Urinary bladder (tissue), 4 donors: ENCODE results near the gene AATK. TPM values are rescaled to one million over a fixed set of nuclear protein-coding genes. Genes with fewer than 3 reads are reported as not detected.

Experiments used
- DNase-seq: peaks from one replicate; pipeline ENCODE4 v3.0.0-alpha.2; 2015; ENCODE audit errors: extremely low spot score
- H3K27ac ChIP-seq: one replicate; pipeline ENCODE4 v1.5.1; 2013; ENCODE audit warnings: low read depth, mild to moderate bottlenecking, moderate library complexity
- H3K36me3 ChIP-seq: one replicate; pipeline ENCODE4 v1.6.1; 2013; ENCODE audit warnings: mild to moderate bottlenecking, moderate library complexity; ENCODE audit not compliant: insufficient read depth
- H3K4me1 ChIP-seq: one replicate; pipeline ENCODE4 v1.6.1; 2013; ENCODE audit warnings: mild to moderate bottlenecking, moderate library complexity; ENCODE audit not compliant: insufficient read depth
- H3K4me3 ChIP-seq: one replicate; pipeline ENCODE4 v1.5.1; 2013; ENCODE audit warnings: low read depth, low read length
- WGBS: extraction: QIAGEN DNeasy Blood & Tissue Kit; methylation state at CpG from one replicate; pipeline ENCODE4 v1.1.7; 2013; 5-methylcytosine and 5-hydroxymethylcytosine counted together
- polyA plus RNA-seq: library from polyadenylated mRNA; stranded (reverse); fragments of 200-250 nt; gene quantifications from one replicate; pipeline ENCODE4 v1.2.3, GENCODE V29; 2013
- small RNA-seq: library from RNA; depleted of rRNA; stranded (forward); fragments of <200 nt; gene quantifications from one replicate; pipeline ENCODE3, GENCODE V24; 2014
- total RNA-seq: library from RNA; depleted of rRNA; stranded (reverse); fragments of >200 nt; gene quantifications from one replicate; pipeline ENCODE4 v1.2.3, GENCODE V29; 2014
- donor health status: healthy with polysubstance abuse.
- donor health status: healthy.

The AATK gene
- total and polyA plus RNA-seq, 2 donors: 7.6 to 9.2 TPM

DNA sequence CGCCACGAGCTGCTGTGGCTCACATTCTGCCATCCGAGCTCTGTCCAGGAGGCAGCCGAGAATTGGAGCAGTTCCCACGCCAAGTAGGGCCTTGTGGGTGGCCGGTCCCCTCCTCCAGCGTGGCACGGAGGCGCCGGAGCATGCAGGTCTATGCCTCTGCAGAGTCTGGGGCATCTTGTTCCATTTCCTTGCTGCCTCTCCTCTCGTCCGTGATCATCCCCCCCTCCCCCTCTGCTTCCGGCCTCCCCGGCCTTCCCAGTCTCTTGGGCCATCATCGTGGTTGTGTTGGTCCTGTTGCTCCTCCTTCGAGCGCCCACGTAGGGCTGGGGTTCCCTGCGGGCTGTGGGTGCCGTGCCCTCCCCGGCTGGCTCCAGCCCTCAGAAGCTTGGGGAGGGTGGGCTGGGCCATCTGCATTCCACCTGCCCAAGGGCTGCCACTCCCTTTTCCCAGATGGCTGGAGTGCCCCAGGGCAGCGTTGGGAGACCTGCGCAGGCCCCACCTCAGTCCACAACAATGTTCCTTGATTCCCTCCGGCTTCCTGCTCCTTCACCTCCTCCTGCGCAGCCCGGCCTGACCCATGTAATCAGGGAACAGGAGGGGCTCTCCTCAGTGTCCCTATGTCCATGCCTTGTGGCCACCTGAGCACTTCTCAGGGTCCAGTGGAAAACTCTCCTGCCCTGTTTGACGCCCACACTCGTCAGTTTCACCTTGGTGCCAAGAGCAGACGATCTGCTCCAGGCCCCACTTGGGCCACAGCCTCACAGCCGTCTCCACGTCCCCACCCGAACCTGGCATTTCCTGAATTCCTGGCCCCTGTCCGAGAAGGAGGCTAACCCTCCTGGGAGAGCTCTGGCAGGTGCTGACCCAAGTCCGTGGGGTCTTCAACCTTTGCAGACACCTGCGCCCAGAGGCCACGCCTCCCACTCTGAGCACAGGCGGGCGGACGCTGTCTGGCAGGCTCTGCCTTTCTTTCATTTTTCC is 94.0 kb downstream of the AATK start:
- H3K27ac ChIP-seq: no peak overlapping the region
- no peak for DNase-seq
- no peak overlapping the region for H3K4me3 ChIP-seq
- H3K4me1 ChIP-seq: no peaks in the 10 kb centered on the region
- WGBS: 85% methylated on average over 39 of the region's 39 CpGs
- H3K36me3 ChIP-seq: no peaks in the 10 kb centered on the region

GRCh38 chr17:81070541-81071246 is 95.3 kb downstream of the AATK start:
- Histone ChIP-seq H3K4me1 (no peaks in the 10 kb centered on the region), H3K27ac (no peak overlapping the region), H3K36me3 (no peaks in the 10 kb centered on the region), H3K4me3 (no peak overlapping the region)
- WGBS: 89% methylated on average over 25 of the region's 25 CpGs
- DNase-seq: no peak

DNA sequence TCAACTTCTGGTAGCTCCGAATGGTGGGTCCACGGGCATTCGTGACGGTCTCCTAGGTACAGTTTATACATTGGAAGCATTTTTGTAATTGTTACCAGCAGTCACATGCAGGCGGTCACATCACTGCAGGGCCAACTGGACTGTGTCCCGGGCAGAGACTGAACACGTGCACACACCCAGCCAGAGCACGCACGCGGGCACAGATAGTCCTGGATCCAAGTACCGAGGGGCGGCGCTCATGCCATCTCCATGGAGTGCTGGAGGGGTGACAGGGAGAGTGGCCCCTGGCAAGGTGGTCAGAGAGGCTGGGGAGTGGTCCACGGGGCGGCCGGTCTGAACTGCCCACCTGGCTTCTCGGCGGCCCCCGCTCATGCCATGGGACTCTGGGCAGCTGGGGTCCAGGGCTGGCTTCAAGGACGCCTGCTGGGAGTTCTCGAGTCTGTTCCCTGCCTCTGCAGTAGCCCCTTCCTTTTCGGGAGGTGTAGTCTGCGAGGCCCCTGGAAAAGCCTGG is 96.8 kb downstream of the AATK start:
- H3K4me1 ChIP-seq: no peaks in the 10 kb centered on the region
- H3K27ac ChIP-seq: no peak overlapping the region
- DNase-seq: no peak
- 94% methylated on average over 23 of the region's 23 CpGs for WGBS
- no peak overlapping the region for H3K4me3 ChIP-seq
- H3K36me3 ChIP-seq: no peaks in the 10 kb centered on the region

DNA sequence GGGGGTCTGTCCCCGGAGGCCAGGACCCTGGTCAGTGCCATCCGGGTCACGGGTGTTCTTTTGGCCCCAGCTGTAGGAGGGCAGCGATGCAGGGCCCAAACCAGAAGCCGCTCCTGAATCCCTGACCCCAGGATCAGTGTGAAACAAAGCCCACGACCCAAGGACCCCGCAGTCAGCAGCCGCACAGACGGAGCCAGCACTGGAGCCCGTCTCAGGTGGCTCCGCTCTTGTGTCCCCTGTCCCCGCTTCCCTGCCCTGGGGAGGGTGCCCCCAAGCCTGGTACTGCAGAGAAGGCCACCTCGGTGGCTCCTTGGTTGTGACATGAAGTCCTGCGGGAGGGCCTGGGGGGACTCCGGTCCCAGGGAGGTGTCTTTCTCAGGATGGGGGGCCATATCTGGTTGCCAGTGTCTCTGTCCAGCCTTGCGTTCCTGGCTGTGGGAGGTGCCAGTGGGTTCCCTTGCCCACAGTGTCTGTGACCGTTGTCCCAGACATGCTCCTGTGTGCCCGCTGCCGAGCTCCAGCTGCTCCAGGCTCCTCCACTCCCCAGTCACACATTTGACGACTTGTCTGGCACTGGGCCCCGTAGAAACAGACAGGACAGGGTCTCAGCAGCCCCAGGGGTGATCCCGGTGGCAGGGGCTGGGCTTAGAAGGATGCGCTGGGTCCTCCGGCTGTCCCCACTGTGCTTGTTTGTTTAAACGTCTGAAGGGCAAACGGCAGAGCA is 97.4 kb downstream of the AATK start:
- no peaks in the 10 kb centered on the region for H3K36me3 ChIP-seq
- H3K27ac ChIP-seq: no peak overlapping the region
- 93% methylated on average over 26 of the region's 26 CpGs for WGBS
- no peak overlapping the region for H3K4me3 ChIP-seq
- DNase-seq: no peak
- H3K4me1 ChIP-seq: no peaks in the 10 kb centered on the region

GRCh38 chr17:81067391-81067811 is 98.6 kb downstream of the AATK start:
- no peak for DNase-seq
- H3K4me1 ChIP-seq: no peaks in the 10 kb centered on the region

More at GRCh38 chr17:81067391-81067811, 98.6 kb downstream of the AATK start:
- no peaks in the 10 kb centered on the region for H3K36me3 ChIP-seq
- H3K27ac ChIP-seq: no peak overlapping the region
- 75% methylated on average over 20 of the region's 20 CpGs for WGBS
- no peak overlapping the region for H3K4me3 ChIP-seq

Small RNA genes within 50 kb of the gene (small RNA-seq; reads per million reads assigned to genes)
- not detected for gene MIR1250
- 51.8 reads per million, percentile 96 among the genes with 10 or more reads in this experiment for gene MIR3065
- not detected for gene MIR657

Other genes with a start within 250 kb of the AATK start
- 13.1 TPM for gene CHMP6, start 174.4 kb downstream of the AATK start, total RNA-seq
- 36.2 TPM for gene CHMP6, start 174.4 kb downstream of the AATK start, polyA plus RNA-seq
- gene BAIAP2, start 131.1 kb downstream of the AATK start, total RNA-seq: 11.8 TPM
- 41.5 TPM for gene BAIAP2, start 131.1 kb downstream of the AATK start, polyA plus RNA-seq
- not detected for gene PVALEF, start 714 bp downstream of the AATK start, total RNA-seq
- not detected for gene PVALEF, start 714 bp downstream of the AATK start, polyA plus RNA-seq
- 5.9 TPM for gene CEP131, start 56.7 kb upstream of the AATK start, total RNA-seq
- 10.8 TPM for gene CEP131, start 56.7 kb upstream of the AATK start, polyA plus RNA-seq
- 12.3 TPM for gene TEPSIN, start 72.8 kb upstream of the AATK start, total RNA-seq
- 36.6 TPM for gene TEPSIN, start 72.8 kb upstream of the AATK start, polyA plus RNA-seq
- 11.2 TPM for gene NDUFAF8, start 73.1 kb upstream of the AATK start, total RNA-seq
- gene NDUFAF8, start 73.1 kb upstream of the AATK start, polyA plus RNA-seq: 26.7 TPM
- gene SLC38A10, start 129.1 kb upstream of the AATK start, total RNA-seq: 28.5 TPM
- gene SLC38A10, start 129.1 kb upstream of the AATK start, polyA plus RNA-seq: 82.3 TPM
- 10.1 TPM for gene BAHCC1, start 229.2 kb upstream of the AATK start, total RNA-seq
- 15.9 TPM for gene BAHCC1, start 229.2 kb upstream of the AATK start, polyA plus RNA-seq